Peyer's patch (tissue), 4 donors: ENCODE measurements around the gene STARD3NL. TPM values are rescaled to one million over a fixed set of nuclear protein-coding genes. Genes with fewer than 3 reads are reported as not detected.

Experiments used
- DNase-seq, 3 donors: peaks; one replicate each; pipeline ENCODE4 v3.0.0-alpha.2; 2017 to 2019
- H3K27ac ChIP-seq, 4 donors: fragments of 200-600 bp; sonication (generic); one replicate each; pipeline ENCODE4 v1.5.1; 2016 to 2019
- H3K27me3 ChIP-seq, 2 donors: fragments of 200-600 bp; sonication (generic); one replicate each; pipeline ENCODE4 v1.5.1; 2019
- H3K36me3 ChIP-seq, 3 donors: fragments of 200-600 bp; sonication (generic); one replicate each; pipeline ENCODE4 v1.5.1; 2016 to 2019
- H3K4me1 ChIP-seq, 4 donors: fragments of 200-600 bp; sonication (generic); one replicate each; pipeline ENCODE4 v1.5.1; 2016 to 2019
- H3K4me3 ChIP-seq, 4 donors: fragments of 200-600 bp; sonication (generic); 1 replicate in 3 of 4; 2 replicates in 1 of 4; pipeline ENCODE4 v1.5.1; 2016 to 2019; ENCODE audit warnings: mild to moderate bottlenecking in 1 of 4
- H3K9me3 ChIP-seq, 4 donors: fragments of 200-600 bp; sonication (generic); one replicate each; pipeline ENCODE4 v1.5.1; 2016 to 2019; ENCODE audit warnings: mild to moderate bottlenecking in 1 of 4
- CTCF ChIP-seq, 6 experiments: fragments of 450-650 bp in 4 of 6; fragments of 200-600 bp in 2 of 6; sonication (generic) in 1 of 6; IDR thresholded peaks; one replicate each; pipeline ENCODE4 v1.5.1; 2017 to 2019; ENCODE audit warnings: antibody characterized with exemption in 6 of 6, mild to moderate bottlenecking in 3 of 6, moderate library complexity in 1 of 6
- POLR2A ChIP-seq, 2 donors: fragments of 450-650 bp; IDR thresholded peaks; one replicate each; pipeline ENCODE4 v1.5.1; 2017; ENCODE audit warnings: antibody characterized with exemption in 2 of 2, mild to moderate bottlenecking in 2 of 2, moderate library complexity in 2 of 2
- total RNA-seq, 4 donors: library from RNA; depleted of rRNA; stranded (reverse); fragments of >200 nt; gene quantifications; one replicate each; pipeline ENCODE4 v1.1.0, GENCODE V29; 2016

STARD3NL gene
- total RNA-seq, 4 donors from 2014 or later, result 18.9 to 47.1 (median 23.2) TPM

- no peak for DNase-seq
- Histone ChIP-seq H3K36me3 (no peaks in the 10 kb centered on the region), H3K27ac (no peak overlapping the region), H3K27me3 (no peaks in the 10 kb centered on the region), H3K9me3 (no peaks in the 10 kb centered on the region), H3K4me1 (peaks cover 0 to 6% (median 0%) of the 10 kb centered on the region in 4 donors), H3K4me3 (no peak overlapping the region)
- TF ChIP-seq CTCF (IDR thresholded peaks at IDR 0.05) (no peak), POLR2A (IDR thresholded peaks at IDR 0.05) (no peak)
These were observed 7.6 kb downstream of the STARD3NL start for GRCh38 chr7:38185395-38186307.

GRCh38 chr7:38186593-38187314 lies 8.7 kb downstream of the STARD3NL start:
- DNase-seq, result no peak
- peaks cover 0 to 6% (median 0%) of the 10 kb centered on the region in 4 donors for H3K4me1 ChIP-seq

GRCh38 chr7:38187794-38188440 lies 9.9 kb downstream of the STARD3NL start:
- Histone ChIP-seq H3K4me1 (peaks cover 0 to 6% (median 0%) of the 10 kb centered on the region in 4 donors), H3K4me3 (no peak overlapping the region), H3K9me3 (peaks cover 0 to 5% (median 0%) of the 10 kb centered on the region in 4 donors), H3K27me3 (no peaks in the 10 kb centered on the region), H3K27ac (no peak overlapping the region), H3K36me3 (no peaks in the 10 kb centered on the region)
- TF ChIP-seq POLR2A (IDR thresholded peaks at IDR 0.05), result no peak
- TF ChIP-seq CTCF (IDR thresholded peaks at IDR 0.05), result no peak
- no peak for DNase-seq

More at GRCh38 chr7:38186593-38187314, 8.7 kb downstream of the STARD3NL start:
- Histone ChIP-seq H3K4me3 (no peak overlapping the region), H3K27me3 (no peaks in the 10 kb centered on the region), H3K36me3 (no peaks in the 10 kb centered on the region), H3K9me3 (peaks cover 0 to 5% (median 0%) of the 10 kb centered on the region in 4 donors), H3K27ac (no peak overlapping the region)
- TF ChIP-seq CTCF (IDR thresholded peaks at IDR 0.05) (no peak), POLR2A (IDR thresholded peaks at IDR 0.05) (no peak)

- Histone ChIP-seq H3K27ac (no peak overlapping the region), H3K4me3 (no peak overlapping the region)
- no peak for TF ChIP-seq CTCF (IDR thresholded peaks at IDR 0.05)
- no peak for TF ChIP-seq POLR2A (IDR thresholded peaks at IDR 0.05)
These were observed 11.3 kb downstream of the STARD3NL start for GRCh38 chr7:38189231-38189938.

GRCh38 chr7:38190011-38190410 lies 12.0 kb downstream of the STARD3NL start:
- no peak overlapping the region for H3K4me3 ChIP-seq
- DNase-seq, result no peak
- H3K9me3 ChIP-seq, result peaks cover 0 to 5% (median 0%) of the 10 kb centered on the region in 4 donors
- H3K27ac ChIP-seq, result no peak overlapping the region
- TF ChIP-seq CTCF (IDR thresholded peaks at IDR 0.05) (no peak), POLR2A (IDR thresholded peaks at IDR 0.05) (no peak)
- H3K4me1 ChIP-seq, result peaks cover 0 to 6% (median 0%) of the 10 kb centered on the region in 4 donors
- no peaks in the 10 kb centered on the region for H3K36me3 ChIP-seq
- H3K27me3 ChIP-seq, result no peaks in the 10 kb centered on the region

More at GRCh38 chr7:38189231-38189938, 11.3 kb downstream of the STARD3NL start:
- Histone ChIP-seq H3K4me1 (peaks cover 0 to 6% (median 0%) of the 10 kb centered on the region in 4 donors), H3K27me3 (no peaks in the 10 kb centered on the region), H3K9me3 (peaks cover 0 to 5% (median 0%) of the 10 kb centered on the region in 4 donors), H3K36me3 (no peaks in the 10 kb centered on the region)
- no peak for DNase-seq
